GM19452 (cell line): ENCODE results near the gene SREBF2.
A peak's percentile ranks its signal among the peaks of the same experiment; 100 is the strongest.
"Not testable (repeated sequence)": the region's sequence is repeated elsewhere in the genome, so short reads cannot be mapped to it uniquely, and the experiment has no call there.

Source experiments
- ATAC-seq: cut with Tn5 transposase; IDR thresholded peaks from one replicate; pipeline ENCODE4 v1.9.1; 2021; ENCODE audit not compliant: unreplicated experiment

SREBF2 gene

GRCh38 chr22:41841085-41841712, 8.3 kb downstream of the SREBF2 start:
- no peak for ATAC-seq

DNA sequence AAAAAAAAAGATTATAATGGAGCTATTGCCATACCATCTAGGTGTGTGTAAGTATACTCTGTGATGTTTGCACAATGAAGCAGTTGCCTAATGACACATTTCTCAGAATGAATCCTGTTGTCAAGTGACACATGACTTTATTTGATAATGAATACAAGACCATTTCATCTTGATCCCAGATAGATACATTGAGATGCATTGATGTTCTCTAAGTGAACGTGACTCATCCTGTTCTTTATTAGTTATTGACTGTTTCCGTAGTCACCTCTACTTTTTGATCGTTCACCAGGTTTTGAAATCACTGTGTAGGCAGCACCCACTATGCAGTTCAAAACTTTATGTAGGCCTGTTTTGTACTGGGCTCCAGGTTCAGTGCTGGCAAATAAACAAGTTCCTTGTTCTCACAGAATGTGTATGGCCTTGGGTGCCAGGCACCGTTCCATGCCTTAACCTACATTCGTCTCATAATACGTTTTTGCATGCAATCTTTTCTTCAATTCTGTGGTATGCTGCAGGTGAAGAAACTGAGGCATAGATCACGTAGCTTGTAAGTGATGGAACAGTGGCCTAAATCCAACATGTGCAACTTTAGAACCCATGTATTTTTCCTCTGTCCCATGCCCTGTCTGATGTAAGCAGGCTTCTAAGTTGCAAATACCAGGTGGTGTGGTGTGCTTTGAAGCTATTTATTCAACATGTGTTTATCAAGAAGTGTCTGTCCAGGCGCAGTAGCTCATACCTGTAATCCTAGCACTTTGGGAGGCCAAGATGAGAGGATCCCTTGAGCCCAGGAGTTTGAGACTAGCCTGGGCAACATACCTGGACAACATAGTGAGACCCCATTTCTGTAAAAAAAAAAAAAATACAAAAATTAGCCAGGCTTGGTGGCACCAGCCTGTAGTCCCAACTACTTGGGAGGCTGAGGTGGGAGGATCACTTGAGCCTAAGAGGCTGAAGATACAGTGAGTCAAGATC, 10.4 kb downstream of the SREBF2 start:
- no peak for ATAC-seq

DNA sequence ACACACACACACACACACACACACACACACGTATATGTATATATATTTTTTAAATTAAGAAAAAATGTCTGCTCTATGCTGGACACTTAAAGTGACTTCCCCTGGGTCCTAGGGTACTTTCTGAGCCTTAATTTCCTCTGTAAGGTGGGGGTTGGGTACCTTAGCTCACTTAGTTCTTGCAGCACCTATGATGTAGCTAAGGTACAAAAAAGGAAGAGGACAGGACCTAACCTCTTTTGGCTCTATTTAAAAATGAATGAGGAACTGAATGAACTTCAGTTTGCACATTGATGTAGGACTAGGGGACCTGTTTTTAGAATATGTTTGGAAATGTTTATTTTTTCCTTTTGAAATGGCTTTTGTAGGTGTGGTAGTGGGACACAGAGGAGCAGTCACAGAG, 11.1 kb downstream of the SREBF2 start:
- no peak for ATAC-seq

GRCh38 chr22:41844513-41844912, 11.6 kb downstream of the SREBF2 start:
- ATAC-seq = no peak

DNA sequence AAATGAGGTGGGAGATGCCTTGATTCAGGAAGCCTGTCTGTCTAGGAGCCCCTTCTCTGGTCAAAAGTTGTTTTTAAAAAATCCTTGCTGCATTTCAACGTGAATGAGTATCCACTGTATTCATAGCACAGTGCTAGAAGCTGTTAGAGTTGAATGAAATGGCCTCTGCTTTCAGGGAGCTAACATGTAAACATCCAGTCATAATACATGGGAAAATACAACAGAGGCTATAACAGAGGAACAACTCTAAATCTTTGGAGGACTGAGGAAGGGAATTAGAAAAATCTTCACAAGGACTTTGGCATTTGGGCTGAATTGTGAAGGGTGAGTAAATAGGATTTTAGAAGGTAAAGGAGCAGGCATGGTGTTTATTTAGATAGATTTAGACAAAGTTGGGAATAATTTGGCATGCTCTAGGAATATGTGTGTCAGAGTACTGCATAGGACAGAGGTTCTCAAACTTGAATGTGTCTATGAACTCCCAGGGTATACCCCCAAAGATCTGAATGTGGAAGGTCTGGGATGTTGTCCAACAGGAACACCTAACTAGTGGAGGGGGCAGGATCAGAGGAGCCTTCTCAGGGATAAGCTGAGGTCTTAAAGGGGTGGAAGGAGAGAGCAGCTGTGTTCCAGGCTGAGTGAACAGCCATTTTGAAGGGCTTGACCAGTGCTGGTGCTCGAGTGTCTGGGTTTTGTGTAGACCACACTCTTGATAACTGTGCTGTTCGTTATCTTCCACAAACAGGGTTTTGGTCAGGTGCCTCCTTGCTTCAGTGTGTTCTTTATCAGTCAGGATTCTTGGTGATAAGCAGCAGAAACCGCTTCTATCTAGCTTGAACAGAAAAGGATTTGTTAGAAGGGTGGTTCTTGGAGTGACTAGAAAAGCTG, 12.7 kb downstream of the SREBF2 start:
- ATAC-seq = no peak

GRCh38 chr22:41846268-41846987, 13.5 kb downstream of the SREBF2 start:
- no peak for ATAC-seq

DNA sequence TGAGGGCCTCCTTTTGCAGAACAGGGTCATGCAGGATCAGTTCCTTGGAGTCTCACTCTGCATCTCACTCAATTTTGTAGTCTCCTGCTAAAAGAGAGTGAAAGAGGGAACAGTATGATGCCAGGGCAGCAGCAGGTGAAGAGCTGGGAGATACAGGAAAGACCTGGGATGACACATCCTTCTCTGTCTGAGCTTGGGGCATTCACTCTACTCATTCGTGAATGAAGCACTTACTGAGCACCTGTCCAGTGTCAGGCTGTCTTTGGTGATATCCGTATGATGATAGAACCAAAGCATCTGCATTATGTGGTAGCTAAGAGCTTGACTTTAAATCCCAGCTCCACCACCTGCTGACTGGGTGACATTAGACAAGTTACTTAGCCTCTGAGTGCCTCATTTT, 14.4 kb downstream of the SREBF2 start:
- no peak for ATAC-seq

GRCh38 chr22:41848468-41848867, 15.6 kb downstream of the SREBF2 start:
- no peak for ATAC-seq

- no peak for ATAC-seq
Observed at GRCh38 chr22:41856469-41856868, 23.6 kb downstream of the SREBF2 start.

GRCh38 chr22:41857155-41857859, 24.4 kb downstream of the SREBF2 start:
- ATAC-seq = no peak

DNA sequence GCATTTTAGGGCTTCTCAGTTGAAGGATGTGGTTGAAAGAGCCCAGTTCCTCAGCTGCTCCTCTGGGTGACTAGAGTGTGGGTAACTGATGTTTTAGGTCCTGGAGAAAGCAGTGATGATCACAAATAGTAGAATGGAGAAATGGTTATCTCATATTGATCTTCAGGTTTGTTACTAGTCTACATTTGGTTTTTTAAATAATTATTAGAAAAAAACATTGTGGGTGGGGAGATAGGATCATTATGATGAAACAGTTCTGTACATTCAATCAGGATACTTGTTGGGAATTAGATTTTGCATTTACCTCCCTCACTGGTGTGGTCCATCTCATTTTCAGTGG, 24.9 kb downstream of the SREBF2 start:
- no peak for ATAC-seq

GRCh38 chr22:41862160-41862529, 29.2 kb downstream of the SREBF2 start:
- ATAC-seq = peak; percentile 47

- ATAC-seq = peak; percentile 44
Observed at GRCh38 chr22:41862530-41863266, 29.8 kb downstream of the SREBF2 start.

DNA sequence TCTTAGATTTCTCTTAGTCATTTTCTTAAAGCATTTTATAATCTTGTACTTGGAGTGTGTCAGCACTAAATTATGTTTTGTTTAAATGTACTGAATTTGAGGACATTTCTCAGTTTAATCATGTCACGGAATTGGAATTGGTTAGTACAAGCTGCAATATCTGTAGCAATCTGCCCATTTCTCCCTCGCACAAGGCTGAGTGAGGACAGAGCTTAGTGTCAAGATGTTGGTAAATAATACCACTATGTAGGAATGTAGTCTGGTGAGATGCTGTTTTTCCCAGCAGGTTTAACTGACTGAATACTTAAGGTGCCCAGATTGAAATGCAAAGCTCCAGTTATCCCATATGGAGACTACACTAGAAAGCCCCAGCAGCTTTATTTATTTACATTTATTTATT, 30.6 kb downstream of the SREBF2 start:
- ATAC-seq = no peak

DNA sequence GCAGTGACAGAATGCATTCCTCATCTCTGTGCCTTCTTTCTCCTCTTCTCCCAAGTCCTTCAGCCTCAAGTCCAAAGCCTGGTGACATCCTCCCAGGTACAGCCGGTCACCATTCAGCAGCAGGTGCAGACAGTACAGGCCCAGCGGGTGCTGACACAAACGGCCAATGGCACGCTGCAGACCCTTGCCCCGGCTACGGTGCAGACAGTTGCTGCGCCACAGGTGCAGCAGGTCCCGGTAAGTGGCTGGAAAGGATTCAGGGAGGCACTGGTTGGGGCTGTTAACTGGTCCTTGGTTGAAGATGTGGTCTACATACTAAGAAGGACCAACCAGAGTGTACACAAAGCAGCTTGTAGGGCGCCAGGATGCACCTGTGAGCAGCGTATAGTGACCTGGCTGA, 35.7 kb downstream of the SREBF2 start:
- no peak for ATAC-seq

- ATAC-seq = not testable (repeated sequence)
Observed at GRCh38 chr22:41870081-41870480, 37.2 kb downstream of the SREBF2 start.

DNA sequence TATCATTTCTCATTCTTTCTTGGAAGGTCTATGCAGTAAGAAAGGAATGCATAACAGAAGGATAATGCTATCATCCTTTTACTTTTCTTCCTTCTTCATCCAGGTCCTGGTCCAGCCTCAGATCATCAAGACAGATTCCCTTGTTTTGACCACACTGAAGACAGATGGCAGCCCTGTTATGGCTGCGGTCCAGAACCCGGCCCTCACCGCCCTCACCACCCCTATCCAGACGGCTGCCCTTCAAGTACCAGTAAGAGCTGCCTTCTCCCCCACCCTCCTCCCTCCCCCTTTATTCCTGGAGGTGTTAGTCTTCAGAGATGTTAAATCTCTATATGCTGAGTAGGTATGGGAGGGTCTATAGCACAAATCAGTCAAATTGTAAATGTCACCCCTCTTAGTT, 37.9 kb downstream of the SREBF2 start:
- no peak for ATAC-seq

DNA sequence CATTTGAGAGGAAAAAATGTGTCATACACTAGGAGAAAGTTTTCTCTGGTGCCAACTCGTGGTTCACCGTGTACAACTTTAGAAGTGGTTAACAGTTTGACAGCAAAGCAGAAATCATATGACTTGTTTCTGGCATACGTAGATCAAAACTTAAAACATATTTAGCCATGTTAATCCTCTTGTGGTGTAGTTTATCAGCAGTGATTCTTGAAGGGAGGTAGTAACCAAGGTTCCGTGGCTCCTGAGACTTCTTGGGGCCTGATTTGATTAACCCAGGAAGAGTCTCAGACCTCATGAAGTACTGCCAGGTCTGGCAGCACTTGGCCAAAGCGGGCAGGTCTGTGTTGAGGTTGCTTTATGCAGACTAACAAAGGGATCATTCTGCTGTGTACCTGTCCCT, 40.5 kb downstream of the SREBF2 start:
- ATAC-seq = no peak

DNA sequence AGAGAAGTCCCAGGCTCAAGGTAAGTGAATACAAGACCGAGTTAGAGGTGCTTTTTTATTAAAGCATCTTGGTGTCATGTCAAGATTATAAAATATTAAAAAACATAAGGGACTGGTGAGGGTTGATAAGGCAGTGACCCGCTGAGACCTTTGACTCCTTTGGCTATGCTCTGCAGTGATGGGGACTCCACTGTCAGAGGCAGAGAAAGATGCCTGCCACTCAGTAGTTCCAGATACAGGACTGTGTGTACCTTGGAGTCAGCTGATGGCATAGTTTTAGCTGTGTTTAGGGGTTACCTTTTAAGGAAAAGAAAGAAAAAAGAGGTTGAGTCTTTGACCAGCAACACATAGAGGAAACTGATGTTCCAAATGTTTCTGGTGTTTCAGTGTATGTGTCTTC, 41.2 kb downstream of the SREBF2 start:
- no peak for ATAC-seq
